GM12864 (cell line): ENCODE data around the gene KLHL2.
A peak's percentile ranks its signal among the peaks of the same experiment; 100 is the strongest.

Source experiments
- DNase-seq: peaks from one replicate; pipeline ENCODE4 v3.0.0-alpha.2; 2011; ENCODE audit warnings: low read depth
- H3K4me3 ChIP-seq: 2 replicates; pipeline ENCODE4 v1.5.1; 2011; ENCODE audit warnings: mild to moderate bottlenecking, low read depth, low read length, control low read depth
- TF ChIP-seq, protein P1 (sequence below): IDR thresholded peaks from 2 replicates; pipeline ENCODE4 v1.5.1; 2011; ENCODE audit warnings: low read depth, mild to moderate bottlenecking, moderate library complexity, low read length, control low read depth, inconsistent platforms; ENCODE audit errors: missing control alignments

The KLHL2 gene

DNA sequence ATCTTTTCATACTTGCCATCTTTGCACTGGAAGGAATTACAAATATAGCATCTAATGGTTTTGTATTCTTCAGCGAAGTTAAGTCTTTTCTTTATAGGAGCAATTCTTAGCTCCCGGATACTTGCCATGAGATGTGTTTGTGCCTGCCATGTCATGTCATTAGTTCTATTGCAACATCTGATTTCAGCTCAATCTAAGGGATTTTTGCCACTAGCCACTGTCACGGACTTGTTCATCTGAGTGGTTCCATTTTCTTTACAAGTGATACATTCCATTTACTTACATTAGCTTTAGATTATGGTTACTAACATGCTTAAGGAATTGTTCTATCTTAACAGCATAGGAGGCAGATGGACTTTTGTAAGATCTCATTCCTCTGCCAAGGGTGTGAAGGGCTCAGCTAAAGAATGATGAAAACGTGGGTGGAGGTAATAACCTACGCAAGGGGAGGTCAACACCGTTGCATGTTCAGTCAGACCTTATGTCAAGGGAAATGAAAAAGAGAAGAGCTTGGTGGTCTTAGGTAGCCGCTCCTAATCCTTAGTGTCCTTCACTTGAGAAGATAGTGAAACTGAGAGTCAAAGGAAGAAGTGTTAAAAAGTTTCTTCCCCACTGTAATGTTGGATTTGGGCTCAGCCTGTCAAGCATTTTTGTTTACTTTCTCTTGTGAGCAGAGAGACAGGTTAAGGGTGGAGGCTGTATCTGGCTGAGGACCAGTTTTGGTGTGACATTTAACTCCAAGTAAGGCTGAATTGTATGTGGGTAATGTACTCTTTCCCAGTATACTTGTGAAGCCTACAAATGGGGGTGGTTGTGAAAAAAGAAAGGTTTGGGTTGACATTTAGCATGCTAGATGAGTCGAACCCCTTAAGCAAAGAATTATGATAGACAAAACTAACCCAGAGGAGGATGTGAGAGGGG, 3.6 kb upstream of the KLHL2 start:
- no peak overlapping the region for H3K4me3 ChIP-seq
- no peak for DNase-seq
- TF ChIP-seq, protein P1, sequence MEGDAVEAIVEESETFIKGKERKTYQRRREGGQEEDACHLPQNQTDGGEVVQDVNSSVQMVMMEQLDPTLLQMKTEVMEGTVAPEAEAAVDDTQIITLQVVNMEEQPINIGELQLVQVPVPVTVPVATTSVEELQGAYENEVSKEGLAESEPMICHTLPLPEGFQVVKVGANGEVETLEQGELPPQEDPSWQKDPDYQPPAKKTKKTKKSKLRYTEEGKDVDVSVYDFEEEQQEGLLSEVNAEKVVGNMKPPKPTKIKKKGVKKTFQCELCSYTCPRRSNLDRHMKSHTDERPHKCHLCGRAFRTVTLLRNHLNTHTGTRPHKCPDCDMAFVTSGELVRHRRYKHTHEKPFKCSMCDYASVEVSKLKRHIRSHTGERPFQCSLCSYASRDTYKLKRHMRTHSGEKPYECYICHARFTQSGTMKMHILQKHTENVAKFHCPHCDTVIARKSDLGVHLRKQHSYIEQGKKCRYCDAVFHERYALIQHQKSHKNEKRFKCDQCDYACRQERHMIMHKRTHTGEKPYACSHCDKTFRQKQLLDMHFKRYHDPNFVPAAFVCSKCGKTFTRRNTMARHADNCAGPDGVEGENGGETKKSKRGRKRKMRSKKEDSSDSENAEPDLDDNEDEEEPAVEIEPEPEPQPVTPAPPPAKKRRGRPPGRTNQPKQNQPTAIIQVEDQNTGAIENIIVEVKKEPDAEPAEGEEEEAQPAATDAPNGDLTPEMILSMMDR = no peak

DNA sequence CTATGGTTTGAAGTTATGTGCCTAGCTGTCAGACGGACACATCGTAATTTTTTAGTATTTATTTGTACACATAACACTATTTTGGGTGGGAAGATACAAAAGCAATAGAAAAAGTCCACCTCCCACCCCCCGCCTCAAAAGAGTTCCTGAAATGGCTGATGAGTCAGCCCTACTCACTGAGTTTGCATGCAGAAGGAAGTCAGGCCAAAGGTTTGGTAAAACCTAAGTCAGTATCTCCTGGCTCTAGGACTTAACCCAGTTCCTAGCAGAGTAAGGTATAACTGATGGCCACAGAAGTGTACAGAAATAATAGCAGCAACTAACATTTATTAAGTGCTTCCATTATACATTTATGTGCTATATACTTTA, 2.9 kb upstream of the KLHL2 start:
- H3K4me3 ChIP-seq = no peak overlapping the region
- no peak for DNase-seq
- TF ChIP-seq, protein P1 = no peak

DNA sequence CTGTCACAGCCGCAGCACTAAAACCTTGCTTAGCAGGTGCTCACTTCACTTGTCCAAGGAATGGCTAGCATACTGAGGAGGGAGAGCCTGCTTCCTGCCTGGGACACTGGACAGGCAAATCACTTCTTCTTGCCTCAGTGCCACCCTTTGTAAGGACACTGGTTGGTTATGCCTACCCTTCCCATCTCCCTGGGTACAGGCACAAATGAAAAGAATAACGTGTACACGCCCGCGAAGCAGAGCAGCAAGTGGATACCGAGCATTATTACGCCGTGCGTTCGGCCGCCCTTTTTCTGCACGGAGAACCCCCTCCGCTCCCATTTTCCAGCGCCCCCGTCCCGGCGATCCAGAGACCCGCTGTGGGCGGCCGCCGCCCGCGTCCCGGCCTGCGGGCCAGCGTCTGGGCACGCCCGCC, 338 bp upstream of the KLHL2 start:
- DNase-seq = no peak
- TF ChIP-seq, protein P1 = no peak

DNA sequence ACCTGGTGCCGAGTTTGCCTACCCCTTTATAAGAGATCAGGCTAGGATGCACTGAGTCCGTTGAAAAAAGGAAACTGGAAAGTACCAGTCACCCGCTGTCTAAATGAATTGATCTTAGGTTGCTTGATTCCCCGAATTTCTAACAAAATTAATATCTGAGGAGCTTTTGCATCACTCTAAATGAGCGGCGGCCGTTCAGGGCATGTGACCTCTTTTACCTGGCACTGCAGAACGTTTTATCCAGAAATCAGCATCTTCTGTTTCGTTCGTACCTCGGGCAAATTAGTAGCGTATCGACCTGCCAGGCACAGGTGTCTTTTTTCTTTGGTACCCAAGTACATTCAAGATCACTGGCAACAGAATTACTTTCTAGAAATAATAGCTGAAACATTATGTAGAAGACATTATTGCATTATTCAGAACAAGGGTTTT, 876 bp downstream of the KLHL2 start:
- DNase-seq = no peak
- peak overlapping the region; percentile 94 for H3K4me3 ChIP-seq
- TF ChIP-seq, protein P1 = no peak

More for the DNA sequence above, 338 bp upstream of the KLHL2 start:
- peak overlapping the region; percentile 94 for H3K4me3 ChIP-seq

DNA sequence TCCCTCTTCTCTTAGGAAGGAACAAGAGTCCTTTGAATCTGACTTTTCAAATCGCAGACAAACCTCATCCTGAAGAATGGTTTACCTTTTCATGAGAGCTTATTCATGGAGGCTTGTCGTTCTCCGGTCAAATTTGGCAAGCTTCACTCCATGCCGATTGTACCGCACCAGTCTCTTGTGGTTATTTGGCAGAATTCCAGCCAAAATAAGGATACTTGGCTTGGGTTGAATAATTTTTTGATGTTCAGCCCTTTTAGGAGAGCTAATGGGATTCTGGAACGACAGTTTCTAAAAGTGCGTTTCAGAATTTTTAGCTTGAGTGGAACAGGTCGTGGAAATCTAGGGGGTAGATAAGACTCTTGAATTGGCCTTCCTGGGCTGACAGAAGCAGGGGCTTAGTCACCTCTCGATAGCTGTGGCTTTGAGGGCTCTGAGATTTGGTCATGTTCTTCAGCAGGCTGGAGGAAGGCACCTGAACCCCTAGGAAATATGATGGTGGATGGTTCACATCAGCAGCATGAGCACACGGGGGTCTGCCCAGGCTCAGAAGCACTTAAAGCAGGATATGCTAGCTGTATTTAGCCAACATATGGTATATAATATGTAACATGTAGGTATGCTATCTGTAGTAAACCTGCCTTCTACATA, 1.5 kb downstream of the KLHL2 start:
- no peak overlapping the region; the same call in 1 of the 2 replicates for H3K4me3 ChIP-seq
- TF ChIP-seq, protein P1 = no peak
- DNase-seq = no peak

DNA sequence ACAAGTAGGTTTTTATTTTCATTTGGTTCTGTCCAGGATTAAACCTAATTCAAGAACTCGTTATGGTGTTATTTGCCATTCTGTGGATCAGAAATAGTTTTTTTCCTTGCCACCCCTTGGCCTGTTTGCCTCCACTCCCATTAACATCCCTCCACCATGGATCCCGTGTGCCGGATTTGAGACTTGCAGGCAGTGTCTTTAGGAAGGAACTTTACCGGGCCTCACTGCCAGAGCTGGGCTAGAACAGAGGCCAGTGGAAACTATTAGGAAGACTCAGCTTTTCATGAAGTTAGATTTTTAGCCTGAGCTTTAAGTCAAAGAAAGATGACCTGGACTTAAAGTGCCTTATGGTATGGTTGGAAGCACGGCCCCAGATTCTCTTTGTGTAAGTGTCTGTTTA, 2.4 kb downstream of the KLHL2 start:
- H3K4me3 ChIP-seq = no peak overlapping the region
- TF ChIP-seq, protein P1 = no peak
- no peak for DNase-seq
